Osteoblast (primary cell): ENCODE results near the gene ATP8B4. TPM values are rescaled to one million over a fixed set of nuclear protein-coding genes. Genes with fewer than 3 reads are reported as not detected.

Source experiments
- DNase-seq: peaks from one replicate; pipeline ENCODE4 v3.0.0; 2011; ENCODE audit warnings: low spot score, mixed read lengths; ENCODE audit not compliant: insufficient read length; ENCODE audit errors: missing footprints
- H2AFZ ChIP-seq: 2 replicates; pipeline ENCODE4 v1.6.0; 2011; ENCODE audit warnings: mild to moderate bottlenecking, low read length
- H3K27ac ChIP-seq: 2 replicates; pipeline ENCODE4 v1.5.1; 2011; ENCODE audit warnings: mild to moderate bottlenecking, low read depth, low read length, moderate library complexity
- H3K27me3 ChIP-seq: 2 replicates; pipeline ENCODE4 v1.6.0; 2012; ENCODE audit warnings: mild to moderate bottlenecking, control low read depth, inconsistent platforms, low read length, moderate library complexity; ENCODE audit not compliant: insufficient read depth
- H3K36me3 ChIP-seq: 2 replicates; pipeline ENCODE4 v1.5.1; 2011; ENCODE audit warnings: mild to moderate bottlenecking, low read length, control low read depth, moderate library complexity; ENCODE audit not compliant: insufficient read depth
- H3K4me1 ChIP-seq: 2 replicates; pipeline ENCODE4 v1.5.1; 2011; ENCODE audit warnings: mild to moderate bottlenecking, low read length, control low read depth, moderate library complexity; ENCODE audit not compliant: insufficient read depth
- H3K4me2 ChIP-seq: 2 replicates; pipeline ENCODE4 v1.6.0; 2011; ENCODE audit warnings: mild to moderate bottlenecking, low read length; ENCODE audit not compliant: insufficient read depth
- H3K4me3 ChIP-seq: fragments of 200-600 bp; sonication (generic); 3 replicates; pipeline ENCODE4 v1.5.1; 2012; ENCODE audit warnings: mild to moderate bottlenecking, low read length, inconsistent platforms; ENCODE audit not compliant: insufficient read depth
- H3K79me2 ChIP-seq: 2 replicates; pipeline ENCODE4 v1.6.0; 2012; ENCODE audit warnings: mild to moderate bottlenecking, low read length, control low read depth, inconsistent platforms; ENCODE audit not compliant: insufficient read depth
- H3K9me3 ChIP-seq: 2 replicates; pipeline ENCODE4 v1.5.1; 2011; ENCODE audit warnings: low read depth, low read length, control low read depth
- H4K20me1 ChIP-seq: 2 replicates; pipeline ENCODE4 v1.6.0; 2012; ENCODE audit warnings: mild to moderate bottlenecking, low read length, control low read depth; ENCODE audit not compliant: insufficient read depth
- CTCF ChIP-seq: IDR thresholded peaks from 2 replicates; pipeline ENCODE4 v1.5.1; 2011; ENCODE audit warnings: mild to moderate bottlenecking, low read depth, low read length, moderate library complexity; ENCODE audit errors: extremely low read depth
- total RNA-seq: library from RNA; depleted of rRNA; stranded (reverse); fragments of >200 nt; gene quantifications from 2 replicates; pipeline ENCODE4 v1.2.3, GENCODE V29; 2012

Gene ATP8B4
- total RNA-seq, 1 donor: 1.1 TPM

GRCh38 chr15:49900006-49900902 is 218.8 kb downstream of the ATP8B4 start:
- H4K20me1 ChIP-seq: no peaks in the 10 kb centered on the region
- H3K4me2 ChIP-seq: no peak overlapping the region
- H3K4me3 ChIP-seq: no peak overlapping the region
- H3K4me1 ChIP-seq: peaks cover 52% of the 10 kb centered on the region
- no peaks in the 10 kb centered on the region for H3K9me3 ChIP-seq
- no peaks in the 10 kb centered on the region for H3K36me3 ChIP-seq
- DNase-seq: no peak
- no peak overlapping the region for H3K27ac ChIP-seq
- no peaks in the 10 kb centered on the region for H3K79me2 ChIP-seq
- no peak for TF ChIP-seq CTCF
- H3K27me3 ChIP-seq: no peaks in the 10 kb centered on the region
- peak overlapping the region; percentile 17 for H2AFZ ChIP-seq

- no peak for TF ChIP-seq CTCF
- Histone ChIP-seq H3K9me3 (no peaks in the 10 kb centered on the region), H3K27me3 (no peaks in the 10 kb centered on the region), H3K4me3 (no peak overlapping the region), H3K4me2 (no peak overlapping the region), H3K36me3 (no peaks in the 10 kb centered on the region), H4K20me1 (no peaks in the 10 kb centered on the region), H3K79me2 (no peaks in the 10 kb centered on the region), H3K4me1 (peaks cover 48% of the 10 kb centered on the region), H2AFZ (no peak overlapping the region), H3K27ac (no peak overlapping the region)
- DNase-seq: no peak
Observed at GRCh38 chr15:49898575-49899283, 220.3 kb downstream of the ATP8B4 start.

DNA sequence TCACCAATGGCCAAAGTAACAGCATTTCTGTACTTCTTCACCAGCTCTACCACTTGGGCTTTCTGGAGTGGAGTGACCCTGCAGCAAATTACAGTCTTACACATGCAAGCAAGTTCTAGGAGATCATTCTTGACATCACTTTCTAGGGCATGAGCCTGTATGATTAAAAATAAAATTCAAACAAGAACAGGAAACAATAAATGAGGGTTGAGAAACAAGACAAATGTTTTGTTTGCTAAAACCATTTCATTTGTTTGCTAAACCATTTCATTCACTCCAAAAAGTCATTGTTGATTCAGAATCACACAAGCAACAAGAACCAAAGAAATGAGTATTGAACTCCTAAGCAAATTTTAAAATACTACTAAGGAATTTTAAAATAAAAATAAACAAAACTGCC is 220.9 kb downstream of the ATP8B4 start:
- H3K79me2 ChIP-seq: no peaks in the 10 kb centered on the region
- H3K4me1 ChIP-seq: peaks cover 43% of the 10 kb centered on the region
- H3K4me3 ChIP-seq: no peak overlapping the region
- no peak overlapping the region for H2AFZ ChIP-seq
- no peak for TF ChIP-seq CTCF
- no peak overlapping the region for H3K27ac ChIP-seq
- no peak for DNase-seq
- no peaks in the 10 kb centered on the region for H3K36me3 ChIP-seq
- H3K27me3 ChIP-seq: no peaks in the 10 kb centered on the region
- no peaks in the 10 kb centered on the region for H3K9me3 ChIP-seq
- no peak overlapping the region for H3K4me2 ChIP-seq
- no peaks in the 10 kb centered on the region for H4K20me1 ChIP-seq
